Ishikawa (cell line): ENCODE measurements around the gene PSMB11.

ENCODE experiments used
- CEBPB ChIP-seq: IDR thresholded peaks from 2 replicates; pipeline ENCODE4 v1.6.1; 2012
- CREB1 ChIP-seq: IDR thresholded peaks from 2 replicates; pipeline ENCODE4 v1.6.1; 2012; ENCODE audit warnings: low read depth
- EP300 ChIP-seq: IDR thresholded peaks from 2 replicates; pipeline ENCODE4 v1.6.1; 2012; ENCODE audit warnings: borderline replicate concordance
- NFIC ChIP-seq: IDR thresholded peaks from 2 replicates; pipeline ENCODE4 v1.6.1; 2012
- RAD21 ChIP-seq: IDR thresholded peaks from 2 replicates; pipeline ENCODE4 v1.6.1; 2012; ENCODE audit warnings: low read depth
- TAF1 ChIP-seq: IDR thresholded peaks from 2 replicates; pipeline ENCODE4 v1.6.1; 2012; ENCODE audit warnings: low read depth, mild to moderate bottlenecking
- TCF12 ChIP-seq: IDR thresholded peaks from 2 replicates; pipeline ENCODE4 v1.6.1; 2012; ENCODE audit warnings: low read depth
- YY1 ChIP-seq: IDR thresholded peaks from 2 replicates; pipeline ENCODE4 v1.6.1; 2012; ENCODE audit warnings: low read depth
- ZBTB7A ChIP-seq: IDR thresholded peaks from 2 replicates; pipeline ENCODE4 v1.6.1; 2012; ENCODE audit warnings: low read depth
- TF ChIP-seq, protein P1 (sequence below): IDR thresholded peaks from 2 replicates; pipeline ENCODE4 v1.6.1; 2012
- TF ChIP-seq, protein P2 (sequence below): IDR thresholded peaks from 2 replicates; pipeline ENCODE4 v1.6.1; 2012; ENCODE audit warnings: low read depth, mild to moderate bottlenecking

DNA sequence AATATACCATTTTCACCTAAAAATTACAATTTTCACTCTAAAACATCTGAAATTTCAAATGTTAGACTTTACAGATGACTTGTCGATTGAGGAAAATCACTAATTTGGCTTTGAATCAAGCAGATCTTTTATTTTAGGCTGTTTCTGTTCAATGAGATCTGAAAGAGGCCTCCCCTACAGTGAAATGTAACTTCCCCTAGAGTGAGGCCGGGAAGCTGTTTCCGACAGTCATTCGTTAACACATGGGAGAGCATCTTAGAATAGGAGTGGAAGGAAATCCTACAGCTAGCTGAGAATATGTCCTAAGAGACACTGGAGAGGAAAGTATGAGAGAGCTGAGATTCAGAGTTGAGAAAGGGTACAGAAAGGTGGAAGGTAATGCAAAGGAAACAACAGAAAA lies 26.4 kb upstream of the PSMB11 start:
- no peak for TF ChIP-seq CREB1
- TF ChIP-seq CEBPB = no peak
- TF ChIP-seq, protein P1, sequence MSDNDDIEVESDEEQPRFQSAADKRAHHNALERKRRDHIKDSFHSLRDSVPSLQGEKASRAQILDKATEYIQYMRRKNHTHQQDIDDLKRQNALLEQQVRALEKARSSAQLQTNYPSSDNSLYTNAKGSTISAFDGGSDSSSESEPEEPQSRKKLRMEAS = no peak
- no peak for TF ChIP-seq EP300
- no peak for TF ChIP-seq TAF1
- TF ChIP-seq, protein P2, sequence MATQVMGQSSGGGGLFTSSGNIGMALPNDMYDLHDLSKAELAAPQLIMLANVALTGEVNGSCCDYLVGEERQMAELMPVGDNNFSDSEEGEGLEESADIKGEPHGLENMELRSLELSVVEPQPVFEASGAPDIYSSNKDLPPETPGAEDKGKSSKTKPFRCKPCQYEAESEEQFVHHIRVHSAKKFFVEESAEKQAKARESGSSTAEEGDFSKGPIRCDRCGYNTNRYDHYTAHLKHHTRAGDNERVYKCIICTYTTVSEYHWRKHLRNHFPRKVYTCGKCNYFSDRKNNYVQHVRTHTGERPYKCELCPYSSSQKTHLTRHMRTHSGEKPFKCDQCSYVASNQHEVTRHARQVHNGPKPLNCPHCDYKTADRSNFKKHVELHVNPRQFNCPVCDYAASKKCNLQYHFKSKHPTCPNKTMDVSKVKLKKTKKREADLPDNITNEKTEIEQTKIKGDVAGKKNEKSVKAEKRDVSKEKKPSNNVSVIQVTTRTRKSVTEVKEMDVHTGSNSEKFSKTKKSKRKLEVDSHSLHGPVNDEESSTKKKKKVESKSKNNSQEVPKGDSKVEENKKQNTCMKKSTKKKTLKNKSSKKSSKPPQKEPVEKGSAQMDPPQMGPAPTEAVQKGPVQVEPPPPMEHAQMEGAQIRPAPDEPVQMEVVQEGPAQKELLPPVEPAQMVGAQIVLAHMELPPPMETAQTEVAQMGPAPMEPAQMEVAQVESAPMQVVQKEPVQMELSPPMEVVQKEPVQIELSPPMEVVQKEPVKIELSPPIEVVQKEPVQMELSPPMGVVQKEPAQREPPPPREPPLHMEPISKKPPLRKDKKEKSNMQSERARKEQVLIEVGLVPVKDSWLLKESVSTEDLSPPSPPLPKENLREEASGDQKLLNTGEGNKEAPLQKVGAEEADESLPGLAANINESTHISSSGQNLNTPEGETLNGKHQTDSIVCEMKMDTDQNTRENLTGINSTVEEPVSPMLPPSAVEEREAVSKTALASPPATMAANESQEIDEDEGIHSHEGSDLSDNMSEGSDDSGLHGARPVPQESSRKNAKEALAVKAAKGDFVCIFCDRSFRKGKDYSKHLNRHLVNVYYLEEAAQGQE = no peak
- no peak for TF ChIP-seq ZBTB7A
- no peak for TF ChIP-seq YY1
- no peak for TF ChIP-seq NFIC
- TF ChIP-seq RAD21 = no peak
- TF ChIP-seq TCF12 = no peak
